ENCODE measurements around the gene ZFR2. TPM values are rescaled to one million over a fixed set of nuclear protein-coding genes. Genes with fewer than 3 reads are reported as not detected.

The ZFR2 gene
- total RNA-seq, 4 donors from 2014 or later: not detected

- no peak for TF ChIP-seq POLR2A (IDR thresholded peaks at IDR 0.05)
- TF ChIP-seq, protein P1, sequence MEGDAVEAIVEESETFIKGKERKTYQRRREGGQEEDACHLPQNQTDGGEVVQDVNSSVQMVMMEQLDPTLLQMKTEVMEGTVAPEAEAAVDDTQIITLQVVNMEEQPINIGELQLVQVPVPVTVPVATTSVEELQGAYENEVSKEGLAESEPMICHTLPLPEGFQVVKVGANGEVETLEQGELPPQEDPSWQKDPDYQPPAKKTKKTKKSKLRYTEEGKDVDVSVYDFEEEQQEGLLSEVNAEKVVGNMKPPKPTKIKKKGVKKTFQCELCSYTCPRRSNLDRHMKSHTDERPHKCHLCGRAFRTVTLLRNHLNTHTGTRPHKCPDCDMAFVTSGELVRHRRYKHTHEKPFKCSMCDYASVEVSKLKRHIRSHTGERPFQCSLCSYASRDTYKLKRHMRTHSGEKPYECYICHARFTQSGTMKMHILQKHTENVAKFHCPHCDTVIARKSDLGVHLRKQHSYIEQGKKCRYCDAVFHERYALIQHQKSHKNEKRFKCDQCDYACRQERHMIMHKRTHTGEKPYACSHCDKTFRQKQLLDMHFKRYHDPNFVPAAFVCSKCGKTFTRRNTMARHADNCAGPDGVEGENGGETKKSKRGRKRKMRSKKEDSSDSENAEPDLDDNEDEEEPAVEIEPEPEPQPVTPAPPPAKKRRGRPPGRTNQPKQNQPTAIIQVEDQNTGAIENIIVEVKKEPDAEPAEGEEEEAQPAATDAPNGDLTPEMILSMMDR (IDR thresholded peaks at IDR 0.05): no peak
- H3K4me3 ChIP-seq (replicated peaks in 1 of 3): no peak overlapping the region
- H3K36me3 ChIP-seq: no peaks in the 10 kb centered on the region
- no peaks in the 10 kb centered on the region for H3K9me3 ChIP-seq
- no peak for DNase-seq
- no peak overlapping the region for H3K27ac ChIP-seq
- intact Hi-C loops (cut with DNase I): no loop called here
- H3K27me3 ChIP-seq: peaks cover 16% of the 10 kb centered on the region
- WGBS, 2 donors: 59 to 66% methylated on average over 12 to 14 of the region's 14 CpGs
- H3K4me1 ChIP-seq: peaks cover 0 to 5% of the 10 kb centered on the region in 2 donors
Observed at GRCh38 chr19:3866910-3867638, 1.8 kb downstream of the ZFR2 start.

DNA sequence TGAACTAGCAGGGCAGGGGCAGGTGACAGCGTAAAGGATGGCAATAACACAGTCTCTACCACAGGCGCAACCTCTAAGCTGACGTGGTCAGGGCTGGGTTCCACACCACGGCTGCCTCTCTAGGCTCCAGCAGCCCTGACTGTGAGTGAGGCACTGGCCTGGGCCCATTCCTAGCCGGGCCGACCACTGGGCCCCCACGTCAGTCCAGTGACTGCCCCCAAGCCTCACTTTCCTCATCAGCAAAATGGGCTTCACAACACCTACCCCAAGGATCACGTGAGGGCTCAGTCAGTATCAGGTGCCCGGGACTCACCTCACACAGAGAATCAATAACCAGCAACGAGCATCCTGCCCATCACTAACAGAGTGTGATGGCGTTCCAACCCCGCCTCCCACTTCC lies 5.2 kb downstream of the ZFR2 start:
- WGBS, 2 donors: 74 to 78% methylated on average over 9 to 12 of the region's 12 CpGs
- Histone ChIP-seq H3K27ac (no peak overlapping the region), H3K27me3 (peaks cover 7% of the 10 kb centered on the region), H3K9me3 (no peaks in the 10 kb centered on the region), H3K4me3 (replicated peaks in 1 of 3) (no peak overlapping the region), H3K4me1 (peaks cover 0 to 2% of the 10 kb centered on the region in 2 donors), H3K36me3 (no peaks in the 10 kb centered on the region)
- TF ChIP-seq POLR2A (IDR thresholded peaks at IDR 0.05): no peak
- TF ChIP-seq, protein P1 (IDR thresholded peaks at IDR 0.05): no peak
- no peak for DNase-seq
- intact Hi-C loops (cut with DNase I): no loop called here

GRCh38 chr19:3862826-3863500 lies 5.9 kb downstream of the ZFR2 start:
- Histone ChIP-seq H3K27ac (no peak overlapping the region), H3K9me3 (no peaks in the 10 kb centered on the region), H3K4me3 (replicated peaks in 1 of 3) (no peak overlapping the region), H3K27me3 (peaks cover 2% of the 10 kb centered on the region), H3K36me3 (no peaks in the 10 kb centered on the region), H3K4me1 (no peaks in the 10 kb centered on the region)
- intact Hi-C loops (cut with DNase I): no loop called here
- no peak for DNase-seq
- 82 to 86% methylated on average over 19 to 23 of the region's 25 CpGs for WGBS, 2 donors
- TF ChIP-seq POLR2A (IDR thresholded peaks at IDR 0.05): no peak
- TF ChIP-seq, protein P1 (IDR thresholded peaks at IDR 0.05): no peak

- intact Hi-C loops (cut with DNase I): no loop called here
- Histone ChIP-seq H3K4me1 (no peaks in the 10 kb centered on the region), H3K27ac (no peak overlapping the region), H3K9me3 (no peaks in the 10 kb centered on the region), H3K27me3 (no peaks in the 10 kb centered on the region), H3K4me3 (replicated peaks in 1 of 3) (no peak overlapping the region), H3K36me3 (no peaks in the 10 kb centered on the region)
- 90 to 93% methylated on average over 12 to 17 of the region's 17 CpGs for WGBS, 2 donors
- no peak for DNase-seq
- TF ChIP-seq, protein P1 (IDR thresholded peaks at IDR 0.05): no peak
- no peak for TF ChIP-seq POLR2A (IDR thresholded peaks at IDR 0.05)
Observed at GRCh38 chr19:3860499-3860898, 8.3 kb downstream of the ZFR2 start.

- TF ChIP-seq POLR2A (IDR thresholded peaks at IDR 0.05): no peak
- TF ChIP-seq, protein P1 (IDR thresholded peaks at IDR 0.05): no peak
- Histone ChIP-seq H3K27ac (no peak overlapping the region), H3K36me3 (no peaks in the 10 kb centered on the region), H3K9me3 (no peaks in the 10 kb centered on the region), H3K27me3 (no peaks in the 10 kb centered on the region), H3K4me3 (replicated peaks in 1 of 3) (no peak overlapping the region), H3K4me1 (no peaks in the 10 kb centered on the region)
- intact Hi-C loops (cut with DNase I): no loop called here
- no peak for DNase-seq
- 73 to 74% methylated on average over 12 of the region's 12 CpGs for WGBS, 2 donors
Observed at GRCh38 chr19:3857449-3858003, 11.3 kb downstream of the ZFR2 start.
